ENCODE data around the gene PFDN1. TPM values are rescaled to one million over a fixed set of nuclear protein-coding genes. Genes with fewer than 3 reads are reported as not detected.
A peak's percentile ranks its signal among the peaks of the same experiment; 100 is the strongest.

PFDN1 gene
- total RNA-seq, 1 experiment from 2014 or later, result 71.9 TPM

GRCh38 chr5:140297283-140297682 is 5.6 kb downstream of the PFDN1 start:
- Mint-ChIP-seq H3K27me3 (ENCODE audit: unreplicated experiment) (no peaks in the 10 kb centered on the region), H3K4me1 (ENCODE audit: low read depth, unreplicated experiment) (peaks cover 65% of the 10 kb centered on the region), H3K4me3 (ENCODE audit: low read depth, unreplicated experiment) (no peak overlapping the region), H3K27ac (ENCODE audit: unreplicated experiment) (no peak overlapping the region), H3K9me3 (ENCODE audit: low read depth, unreplicated experiment) (no peaks in the 10 kb centered on the region), H3K36me3 (ENCODE audit: insufficient read depth, unreplicated experiment) (peaks cover 13% of the 10 kb centered on the region)
- no peak for DNase-seq
- BruUV-seq (replicated peaks), result no TSS peak
- no peak for TF ChIP-seq CTCF (IDR thresholded peaks at IDR 0.05; ENCODE audit: unreplicated experiment)
- intact Hi-C loops (cut with micrococcal nuclease; ENCODE audit: unreplicated experiment), result loop anchor here (5.0 kb wide), 2 partner anchors 35 to 50 kb away; partner anchors contain the start of gene HBEGF
- CTCF ChIA-PET, result interaction anchor here (1.6 kb wide), 1 partner anchor 36 kb away, joined by 6 read pairs; no protein-coding TSS in a partner anchor

GRCh38 chr5:140296289-140296688 is 6.6 kb downstream of the PFDN1 start:
- no peaks in the 10 kb centered on the region for H3K27me3 Mint-ChIP-seq (ENCODE audit: unreplicated experiment)
- H3K4me3 Mint-ChIP-seq (ENCODE audit: low read depth, unreplicated experiment), result no peak overlapping the region
- peaks cover 63% of the 10 kb centered on the region for H3K4me1 Mint-ChIP-seq (ENCODE audit: low read depth, unreplicated experiment)
- intact Hi-C loops (cut with micrococcal nuclease; ENCODE audit: unreplicated experiment), result loop anchor here (5.0 kb wide), 2 partner anchors 34 to 51 kb away; partner anchors contain the start of gene HBEGF
- H3K27ac Mint-ChIP-seq (ENCODE audit: unreplicated experiment), result no peak overlapping the region
- no peaks in the 10 kb centered on the region for H3K9me3 Mint-ChIP-seq (ENCODE audit: low read depth, unreplicated experiment)
- no peak for DNase-seq
- BruUV-seq (replicated peaks), result no TSS peak
- H3K36me3 Mint-ChIP-seq (ENCODE audit: insufficient read depth, unreplicated experiment), result peaks cover 5% of the 10 kb centered on the region
- CTCF ChIA-PET, result interaction anchor here (1.1 to 1.7 kb wide), 3 partner anchors 35 to 52 kb away, joined by 3 to 7 read pairs (median 6); no protein-coding TSS in a partner anchor
- no peak for TF ChIP-seq CTCF (IDR thresholded peaks at IDR 0.05; ENCODE audit: unreplicated experiment)

- no TSS peak for BruUV-seq (replicated peaks)
- CTCF ChIA-PET, result interaction anchor here (0.8 to 1.7 kb wide), 4 partner anchors 34 to 129 kb away, joined by 3 to 7 read pairs (median 6); no protein-coding TSS in a partner anchor
- Mint-ChIP-seq H3K9me3 (ENCODE audit: low read depth, unreplicated experiment) (no peaks in the 10 kb centered on the region), H3K4me1 (ENCODE audit: low read depth, unreplicated experiment) (peaks cover 60% of the 10 kb centered on the region), H3K4me3 (ENCODE audit: low read depth, unreplicated experiment) (no peak overlapping the region), H3K36me3 (ENCODE audit: insufficient read depth, unreplicated experiment) (peaks cover 5% of the 10 kb centered on the region), H3K27ac (ENCODE audit: unreplicated experiment) (peak overlapping the region; percentile 62), H3K27me3 (ENCODE audit: unreplicated experiment) (no peaks in the 10 kb centered on the region)
- no peak for TF ChIP-seq CTCF (IDR thresholded peaks at IDR 0.05; ENCODE audit: unreplicated experiment)
- DNase-seq, result peak; percentile 63
- intact Hi-C loops (cut with micrococcal nuclease; ENCODE audit: unreplicated experiment), result loop anchor here (5.0 kb wide), 2 partner anchors 33 to 52 kb away; partner anchors contain the start of gene HBEGF
Measured at GRCh38 chr5:140295414-140295813, 7.5 kb downstream of the PFDN1 start.

- H3K4me3 Mint-ChIP-seq (ENCODE audit: low read depth, unreplicated experiment), result no peak overlapping the region
- peaks cover 61% of the 10 kb centered on the region for H3K4me1 Mint-ChIP-seq (ENCODE audit: low read depth, unreplicated experiment)
- DNase-seq, result no peak
- no peak for TF ChIP-seq CTCF (IDR thresholded peaks at IDR 0.05; ENCODE audit: unreplicated experiment)
- no peaks in the 10 kb centered on the region for H3K27me3 Mint-ChIP-seq (ENCODE audit: unreplicated experiment)
- intact Hi-C loops (cut with micrococcal nuclease; ENCODE audit: unreplicated experiment), result loop anchor here (5.0 kb wide), 2 partner anchors 32 to 53 kb away; partner anchors contain the start of gene HBEGF
- H3K9me3 Mint-ChIP-seq (ENCODE audit: low read depth, unreplicated experiment), result no peaks in the 10 kb centered on the region
- BruUV-seq (replicated peaks), result no TSS peak
- peak overlapping the region; percentile 4 for H3K27ac Mint-ChIP-seq (ENCODE audit: unreplicated experiment)
- CTCF ChIA-PET, result interaction anchor here (0.9 to 1.7 kb wide), 2 partner anchors 33 to 52 kb away, joined by 3 to 6 read pairs; partner anchors contain the start of gene HBEGF
- H3K36me3 Mint-ChIP-seq (ENCODE audit: insufficient read depth, unreplicated experiment), result peaks cover 5% of the 10 kb centered on the region
Measured at GRCh38 chr5:140294753-140295152, 8.1 kb downstream of the PFDN1 start.

Data from Calu3 (cell line).